HG03103 (cell line): ENCODE results near the gene CCDC51.

Experiments
- ATAC-seq: cut with Tn5 transposase; IDR thresholded peaks from one replicate; pipeline ENCODE4 v1.9.1; 2021; ENCODE audit warnings: low read depth; ENCODE audit not compliant: unreplicated experiment

Gene CCDC51

GRCh38 chr3:48435223-48435595, 4.7 kb downstream of the CCDC51 start:
- ATAC-seq, result no peak

- ATAC-seq, result no peak
These were observed 5.2 kb downstream of the CCDC51 start for GRCh38 chr3:48434591-48435222.

GRCh38 chr3:48433472-48434118, 6.3 kb downstream of the CCDC51 start:
- no peak for ATAC-seq

- no peak for ATAC-seq
These were observed 7.2 kb downstream of the CCDC51 start for GRCh38 chr3:48432411-48433371.

GRCh38 chr3:48431224-48432029, 8.5 kb downstream of the CCDC51 start:
- no peak for ATAC-seq

GRCh38 chr3:48430708-48431101, 9.2 kb downstream of the CCDC51 start:
- ATAC-seq, result no peak

- no peak for ATAC-seq
These were observed 9.8 kb downstream of the CCDC51 start, which contains the start of gene PLXNB1 for GRCh38 chr3:48429960-48430707. Gene PLXNB1, minus strand, starts transcription at chr3:48430086. Its CDS starts 5,475 bp downstream, at chr3:48424611.

GRCh38 chr3:48429317-48429959, 10.5 kb downstream of the CCDC51 start:
- no peak for ATAC-seq

- no peak for ATAC-seq
These were observed 11.2 kb downstream of the CCDC51 start for GRCh38 chr3:48428572-48429316.

GRCh38 chr3:48428088-48428571, 11.8 kb downstream of the CCDC51 start:
- no peak for ATAC-seq

- no peak for ATAC-seq
These were observed 12.3 kb downstream of the CCDC51 start for GRCh38 chr3:48427630-48427962.

GRCh38 chr3:48426944-48427629, 12.8 kb downstream of the CCDC51 start:
- ATAC-seq, result no peak

GRCh38 chr3:48426401-48426909, 13.5 kb downstream of the CCDC51 start:
- no peak for ATAC-seq

GRCh38 chr3:48425281-48425812, 14.6 kb downstream of the CCDC51 start:
- ATAC-seq, result no peak

- no peak for ATAC-seq
These were observed 15.8 kb downstream of the CCDC51 start for GRCh38 chr3:48423883-48424695.

- no peak for ATAC-seq
These were observed 16.6 kb downstream of the CCDC51 start for GRCh38 chr3:48423241-48423882.
